GM13976 (cell line): ENCODE data around the gene CRHR2.

Experiments used
- DNase-seq: peaks from one replicate; pipeline ENCODE4 v3.0.0; 2012; ENCODE audit warnings: low spot score
- in situ Hi-C: fragments of 300-500 bp; cut with MboI; formaldehyde crosslinking; loops from one replicate; pipeline ENCODE4 v1.12.0; 2022; ENCODE audit warnings: low sequenced_read_pairs, mixed read lengths, inconsistent platforms; ENCODE audit not compliant: unreplicated experiment
- TF ChIP-seq, protein P1 (sequence below): IDR thresholded peaks from 2 replicates; pipeline ENCODE4 v1.5.1; 2012; ENCODE audit warnings: borderline replicate concordance, mild to moderate bottlenecking; ENCODE audit not compliant: insufficient read depth; ENCODE audit errors: extremely low read depth, missing control alignments, control extremely low read depth

Gene CRHR2

DNA sequence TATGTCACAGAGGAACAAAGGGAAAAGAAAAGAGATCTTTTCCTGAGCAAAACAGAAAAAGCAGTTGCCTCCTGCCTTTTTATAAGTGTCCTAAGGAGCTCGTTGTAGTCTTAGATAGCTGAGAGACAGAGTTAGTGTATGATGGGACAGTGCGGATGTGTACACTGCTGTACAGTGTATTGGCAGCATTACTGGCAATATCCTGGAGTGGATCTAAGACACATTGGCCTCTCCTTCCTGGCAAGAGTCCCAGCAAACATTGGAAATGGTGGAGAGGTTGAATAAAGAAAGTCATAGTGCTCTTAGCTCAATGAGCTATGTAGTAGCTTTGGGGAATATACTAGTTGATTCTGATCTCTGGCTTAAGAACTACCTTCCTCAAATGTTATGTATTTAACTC lies 64.9 kb downstream of the CRHR2 start:
- DNase-seq, result no peak
- TF ChIP-seq, protein P1, sequence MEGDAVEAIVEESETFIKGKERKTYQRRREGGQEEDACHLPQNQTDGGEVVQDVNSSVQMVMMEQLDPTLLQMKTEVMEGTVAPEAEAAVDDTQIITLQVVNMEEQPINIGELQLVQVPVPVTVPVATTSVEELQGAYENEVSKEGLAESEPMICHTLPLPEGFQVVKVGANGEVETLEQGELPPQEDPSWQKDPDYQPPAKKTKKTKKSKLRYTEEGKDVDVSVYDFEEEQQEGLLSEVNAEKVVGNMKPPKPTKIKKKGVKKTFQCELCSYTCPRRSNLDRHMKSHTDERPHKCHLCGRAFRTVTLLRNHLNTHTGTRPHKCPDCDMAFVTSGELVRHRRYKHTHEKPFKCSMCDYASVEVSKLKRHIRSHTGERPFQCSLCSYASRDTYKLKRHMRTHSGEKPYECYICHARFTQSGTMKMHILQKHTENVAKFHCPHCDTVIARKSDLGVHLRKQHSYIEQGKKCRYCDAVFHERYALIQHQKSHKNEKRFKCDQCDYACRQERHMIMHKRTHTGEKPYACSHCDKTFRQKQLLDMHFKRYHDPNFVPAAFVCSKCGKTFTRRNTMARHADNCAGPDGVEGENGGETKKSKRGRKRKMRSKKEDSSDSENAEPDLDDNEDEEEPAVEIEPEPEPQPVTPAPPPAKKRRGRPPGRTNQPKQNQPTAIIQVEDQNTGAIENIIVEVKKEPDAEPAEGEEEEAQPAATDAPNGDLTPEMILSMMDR, result no peak
- in situ Hi-C loops, result no loop called here

DNA sequence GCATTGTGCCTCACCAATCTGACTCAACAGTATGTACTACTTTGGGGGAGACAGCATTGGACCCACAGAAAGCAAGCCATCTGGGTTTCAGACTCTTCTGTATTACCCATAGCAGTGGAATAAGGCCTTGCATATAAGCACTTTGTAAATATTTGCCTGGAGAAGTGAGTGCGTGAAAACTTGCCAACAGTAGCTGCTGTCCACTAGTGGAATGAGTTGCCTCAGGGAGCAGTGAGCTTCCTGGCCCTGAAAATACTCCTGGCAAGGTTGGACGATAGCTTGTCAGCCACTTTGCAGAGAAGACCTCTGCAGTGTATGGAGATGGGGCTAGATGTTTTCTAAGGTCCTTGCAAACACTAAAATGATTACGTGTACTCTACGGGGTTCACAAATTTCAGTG lies 65.9 kb downstream of the CRHR2 start:
- no peak for DNase-seq
- TF ChIP-seq, protein P1, result no peak
- in situ Hi-C loops, result no loop called here

DNA sequence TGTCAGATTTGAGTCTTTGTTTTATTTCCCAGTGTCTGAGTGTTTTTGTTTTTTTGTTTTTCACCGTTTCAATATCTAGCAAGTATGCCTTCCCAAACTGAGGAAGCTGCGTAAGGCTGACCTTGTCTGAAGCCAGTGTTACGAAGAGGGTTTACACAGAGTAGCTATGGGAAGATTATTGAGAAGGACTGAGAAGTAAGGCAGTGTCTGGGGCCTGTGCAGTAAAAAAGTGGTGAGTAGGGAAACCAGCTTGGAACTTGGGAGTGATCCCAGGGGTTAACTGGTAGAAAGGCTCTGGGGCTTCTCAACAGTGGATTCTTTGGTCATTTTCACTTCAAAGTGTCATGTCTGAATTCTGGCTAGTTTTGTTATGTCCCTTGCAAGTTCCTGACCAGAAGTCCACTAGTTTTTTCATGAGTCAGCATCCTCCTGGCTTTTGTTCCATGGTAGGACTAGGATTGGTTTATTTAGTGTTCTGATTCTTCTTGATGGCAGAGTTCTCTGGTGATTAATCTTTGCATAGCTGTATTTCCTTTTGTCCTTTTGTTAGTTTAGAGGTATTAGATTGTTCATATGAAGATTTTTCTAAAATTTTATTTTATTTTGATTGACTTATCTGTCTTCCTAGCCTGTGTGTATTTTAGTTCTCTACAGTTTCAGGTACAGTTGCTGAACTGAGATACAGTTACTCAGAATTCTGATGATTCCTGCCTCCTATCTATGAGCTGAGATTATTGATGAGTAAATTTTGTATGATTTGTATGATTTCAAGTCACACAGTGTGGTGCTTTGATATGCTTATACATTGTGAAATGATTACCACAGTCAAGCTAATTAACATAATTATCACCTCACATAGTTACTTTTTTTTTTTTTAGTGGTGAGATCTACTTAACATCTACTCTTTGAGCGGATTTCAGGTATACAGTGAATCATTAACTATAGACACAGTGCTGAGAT lies 68.6 kb downstream of the CRHR2 start:
- DNase-seq, result no peak
- TF ChIP-seq, protein P1, result no peak
- in situ Hi-C loops, result no loop called here

DNA sequence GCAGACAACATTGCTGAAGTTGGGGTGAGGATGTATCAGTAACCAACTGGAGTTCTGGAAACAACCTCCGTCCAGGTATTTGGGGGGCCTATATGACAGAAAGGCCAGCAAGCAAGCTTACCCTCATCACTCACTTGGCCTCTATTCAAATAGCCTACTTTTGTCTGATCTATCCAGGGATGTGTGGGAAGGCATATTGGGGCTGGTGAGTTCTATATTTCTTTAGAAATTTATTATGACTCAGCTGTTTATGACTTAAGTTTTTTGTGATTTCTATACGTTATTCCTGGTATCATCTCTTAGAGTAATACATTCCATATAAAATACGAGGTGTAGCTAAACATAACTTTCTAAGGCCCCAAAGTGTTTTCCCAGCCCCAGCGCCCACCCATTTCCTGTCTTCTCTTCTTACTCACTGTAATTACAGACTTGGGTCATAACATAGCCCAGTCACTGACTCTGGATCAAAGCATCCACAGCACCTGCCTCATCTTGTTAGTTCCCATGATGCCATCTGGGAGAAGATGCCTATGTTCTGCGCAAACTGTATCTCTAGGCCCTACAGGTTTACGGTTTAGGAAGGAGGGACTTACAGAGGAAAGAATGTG lies 69.5 kb downstream of the CRHR2 start:
- DNase-seq, result no peak
- in situ Hi-C loops, result no loop called here
- TF ChIP-seq, protein P1, result no peak

DNA sequence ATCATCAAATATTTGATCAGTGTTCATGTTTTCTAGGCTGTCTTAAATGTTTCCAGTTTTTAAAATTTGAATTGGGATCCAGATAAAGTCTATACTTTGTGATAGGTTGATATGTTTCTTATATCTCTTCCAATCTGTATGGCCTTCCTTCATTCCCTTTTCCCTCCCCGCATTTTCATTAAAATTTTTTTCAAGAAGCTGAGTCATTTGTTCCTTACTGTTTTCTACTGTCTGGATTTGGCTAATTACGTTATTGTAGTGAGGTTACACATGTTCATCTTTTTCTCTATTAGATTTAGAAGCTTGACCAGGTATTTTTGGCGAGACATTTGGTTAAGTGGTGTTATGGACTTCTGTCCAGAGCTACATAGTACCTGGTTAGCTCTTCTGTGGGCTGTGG lies 76.4 kb downstream of the CRHR2 start:
- TF ChIP-seq, protein P1, result no peak
- in situ Hi-C loops, result no loop called here
- no peak for DNase-seq

DNA sequence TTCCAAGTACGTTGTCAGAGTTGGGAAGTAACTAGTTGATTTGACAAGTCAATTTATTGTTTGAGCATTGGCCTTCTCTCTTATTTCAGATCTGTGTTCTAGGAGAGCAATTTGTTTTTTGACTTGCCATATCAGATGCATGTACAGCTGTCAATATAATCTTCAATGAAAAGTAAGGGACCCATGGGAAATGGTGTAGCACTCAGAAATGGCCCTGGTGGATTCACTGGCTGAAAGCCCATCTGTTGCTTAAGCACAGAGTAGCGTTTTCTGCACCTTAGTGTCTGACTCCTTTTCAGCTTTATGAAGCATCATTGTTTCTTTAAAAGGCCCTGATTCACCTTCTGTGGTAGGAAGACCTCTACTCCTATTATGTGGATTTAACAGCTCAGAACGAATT lies 77.4 kb downstream of the CRHR2 start:
- in situ Hi-C loops, result no loop called here
- no peak for DNase-seq
- TF ChIP-seq, protein P1, result no peak
